ENCODE data around the gene INTS15.

Gene INTS15

GRCh38 chr7:6644728-6645127 is 54.9 kb downstream of the INTS15 start:
- DNase-seq: no peak

GRCh38 chr7:6646465-6646864 is 56.6 kb downstream of the INTS15 start:
- no peak for DNase-seq

- no peak for DNase-seq
Measured at GRCh38 chr7:6647080-6647479, 57.3 kb downstream of the INTS15 start.

- no peak for DNase-seq
Measured at GRCh38 chr7:6647541-6647940, 57.7 kb downstream of the INTS15 start.

GRCh38 chr7:6648066-6648814 is 58.4 kb downstream of the INTS15 start:
- DNase-seq: no peak

- no peak for DNase-seq
Measured at GRCh38 chr7:6648815-6649104, 58.9 kb downstream of the INTS15 start.

- DNase-seq: no peak
Measured at GRCh38 chr7:6649241-6649961, 59.6 kb downstream of the INTS15 start.

- DNase-seq: no peak
Measured at GRCh38 chr7:6650086-6650485, 60.3 kb downstream of the INTS15 start.

GRCh38 chr7:6650521-6651011 is 60.7 kb downstream of the INTS15 start:
- no peak for DNase-seq

- no peak for DNase-seq
Measured at GRCh38 chr7:6651851-6652445, 62.1 kb downstream of the INTS15 start.

GRCh38 chr7:6652446-6653011 is 62.7 kb downstream of the INTS15 start:
- DNase-seq: no peak

GRCh38 chr7:6653071-6654003 is 63.5 kb downstream of the INTS15 start:
- no peak for DNase-seq

- no peak for DNase-seq
Measured at GRCh38 chr7:6654113-6654841, 64.5 kb downstream of the INTS15 start.

GRCh38 chr7:6654842-6655610 is 65.2 kb downstream of the INTS15 start:
- no peak for DNase-seq

- DNase-seq: no peak
Measured at GRCh38 chr7:6655636-6656385, 66.0 kb downstream of the INTS15 start.

GRCh38 chr7:6656413-6656812 is 66.6 kb downstream of the INTS15 start:
- no peak for DNase-seq
